ENCODE measurements around the gene ZNF396.
A peak's percentile ranks its signal among the peaks of the same experiment; 100 is the strongest.

Gene ZNF396
- 0.39 to 0.78 (median 0.52) reads per million in 3 donors for total RNA-seq

GRCh38 chr18:35376742-35377695, at the start of gene ZNF396:
Gene ZNF396 (minus strand): TSS chr18:35377337. CDS start chr18:35374292, 3,045 bp downstream.
- DNase-seq, result peak; percentile 49 to 60 (median 49)
- Histone ChIP-seq H3K27ac (ENCODE audit: insufficient read depth, low read length, poor library complexity, severe bottlenecking) (peak within 1 kb of the TSS; percentile 41), H3K27me3 (replicated peaks; ENCODE audit: control insufficient read depth, insufficient read depth, low read length, poor library complexity, severe bottlenecking) (no peaks in the 10 kb centered on the region), H3K4me3 (ENCODE audit: insufficient read depth, low read depth, low read length, poor library complexity, severe bottlenecking) (peak within 1 kb of the TSS; percentile 94), H3K4me1 (ENCODE audit: control insufficient read depth, insufficient read depth, low read length, poor library complexity, severe bottlenecking) (peaks cover 6% of the 10 kb centered on the region), H3K36me3 (ENCODE audit: control insufficient read depth, insufficient read depth, low read length) (no peaks in the 10 kb centered on the region), H3K9me3 (ENCODE audit: control insufficient read depth, low read length) (no peaks in the 10 kb centered on the region)

- Histone ChIP-seq H3K27me3 (replicated peaks; ENCODE audit: control insufficient read depth, insufficient read depth, low read length, poor library complexity, severe bottlenecking) (no peaks in the 10 kb centered on the region), H3K4me3 (ENCODE audit: insufficient read depth, low read depth, low read length, poor library complexity, severe bottlenecking) (no peak overlapping the region), H3K36me3 (ENCODE audit: control insufficient read depth, insufficient read depth, low read length) (no peaks in the 10 kb centered on the region), H3K4me1 (ENCODE audit: control insufficient read depth, insufficient read depth, low read length, poor library complexity, severe bottlenecking) (no peaks in the 10 kb centered on the region), H3K27ac (ENCODE audit: insufficient read depth, low read length, poor library complexity, severe bottlenecking) (no peak overlapping the region), H3K9me3 (ENCODE audit: control insufficient read depth, low read length) (no peaks in the 10 kb centered on the region)
- DNase-seq, result no peak
Measured at GRCh38 chr18:35426786-35427185, 49.6 kb upstream of the ZNF396 start.

- H3K4me3 ChIP-seq (ENCODE audit: insufficient read depth, low read depth, low read length, poor library complexity, severe bottlenecking), result no peak overlapping the region
- no peaks in the 10 kb centered on the region for H3K27me3 ChIP-seq (replicated peaks; ENCODE audit: control insufficient read depth, insufficient read depth, low read length, poor library complexity, severe bottlenecking)
- no peaks in the 10 kb centered on the region for H3K36me3 ChIP-seq (ENCODE audit: control insufficient read depth, insufficient read depth, low read length)
- H3K4me1 ChIP-seq (ENCODE audit: control insufficient read depth, insufficient read depth, low read length, poor library complexity, severe bottlenecking), result no peaks in the 10 kb centered on the region
- no peak for DNase-seq
- H3K27ac ChIP-seq (ENCODE audit: insufficient read depth, low read length, poor library complexity, severe bottlenecking), result no peak overlapping the region
- H3K9me3 ChIP-seq (ENCODE audit: control insufficient read depth, low read length), result no peaks in the 10 kb centered on the region
Measured at GRCh38 chr18:35424356-35424755, 47.2 kb upstream of the ZNF396 start.

GRCh38 chr18:35422237-35422636, 45.1 kb upstream of the ZNF396 start:
- Histone ChIP-seq H3K27ac (ENCODE audit: insufficient read depth, low read length, poor library complexity, severe bottlenecking) (no peak overlapping the region), H3K27me3 (replicated peaks; ENCODE audit: control insufficient read depth, insufficient read depth, low read length, poor library complexity, severe bottlenecking) (no peaks in the 10 kb centered on the region), H3K4me3 (ENCODE audit: insufficient read depth, low read depth, low read length, poor library complexity, severe bottlenecking) (no peak overlapping the region), H3K4me1 (ENCODE audit: control insufficient read depth, insufficient read depth, low read length, poor library complexity, severe bottlenecking) (no peaks in the 10 kb centered on the region), H3K9me3 (ENCODE audit: control insufficient read depth, low read length) (no peaks in the 10 kb centered on the region), H3K36me3 (ENCODE audit: control insufficient read depth, insufficient read depth, low read length) (no peaks in the 10 kb centered on the region)
- DNase-seq, result no peak

GRCh38 chr18:35418610-35419009, 41.5 kb upstream of the ZNF396 start:
- H3K4me1 ChIP-seq (ENCODE audit: control insufficient read depth, insufficient read depth, low read length, poor library complexity, severe bottlenecking), result no peaks in the 10 kb centered on the region
- no peaks in the 10 kb centered on the region for H3K36me3 ChIP-seq (ENCODE audit: control insufficient read depth, insufficient read depth, low read length)
- H3K27ac ChIP-seq (ENCODE audit: insufficient read depth, low read length, poor library complexity, severe bottlenecking), result no peak overlapping the region
- no peaks in the 10 kb centered on the region for H3K27me3 ChIP-seq (replicated peaks; ENCODE audit: control insufficient read depth, insufficient read depth, low read length, poor library complexity, severe bottlenecking)
- DNase-seq, result no peak
- H3K4me3 ChIP-seq (ENCODE audit: insufficient read depth, low read depth, low read length, poor library complexity, severe bottlenecking), result no peak overlapping the region
- no peaks in the 10 kb centered on the region for H3K9me3 ChIP-seq (ENCODE audit: control insufficient read depth, low read length)

GRCh38 chr18:35417223-35417622, 40.1 kb upstream of the ZNF396 start:
- Histone ChIP-seq H3K36me3 (ENCODE audit: control insufficient read depth, insufficient read depth, low read length) (no peaks in the 10 kb centered on the region), H3K4me1 (ENCODE audit: control insufficient read depth, insufficient read depth, low read length, poor library complexity, severe bottlenecking) (no peaks in the 10 kb centered on the region), H3K4me3 (ENCODE audit: insufficient read depth, low read depth, low read length, poor library complexity, severe bottlenecking) (no peak overlapping the region), H3K9me3 (ENCODE audit: control insufficient read depth, low read length) (no peaks in the 10 kb centered on the region), H3K27me3 (replicated peaks; ENCODE audit: control insufficient read depth, insufficient read depth, low read length, poor library complexity, severe bottlenecking) (no peaks in the 10 kb centered on the region), H3K27ac (ENCODE audit: insufficient read depth, low read length, poor library complexity, severe bottlenecking) (no peak overlapping the region)
- no peak for DNase-seq

GRCh38 chr18:35415511-35416073, 38.5 kb upstream of the ZNF396 start:
- H3K4me3 ChIP-seq (ENCODE audit: insufficient read depth, low read depth, low read length, poor library complexity, severe bottlenecking), result no peak overlapping the region
- DNase-seq, result no peak
- no peaks in the 10 kb centered on the region for H3K9me3 ChIP-seq (ENCODE audit: control insufficient read depth, low read length)
- H3K4me1 ChIP-seq (ENCODE audit: control insufficient read depth, insufficient read depth, low read length, poor library complexity, severe bottlenecking), result no peaks in the 10 kb centered on the region
- no peak overlapping the region for H3K27ac ChIP-seq (ENCODE audit: insufficient read depth, low read length, poor library complexity, severe bottlenecking)
- no peaks in the 10 kb centered on the region for H3K27me3 ChIP-seq (replicated peaks; ENCODE audit: control insufficient read depth, insufficient read depth, low read length, poor library complexity, severe bottlenecking)
- H3K36me3 ChIP-seq (ENCODE audit: control insufficient read depth, insufficient read depth, low read length), result no peaks in the 10 kb centered on the region

- Histone ChIP-seq H3K36me3 (ENCODE audit: control insufficient read depth, insufficient read depth, low read length) (no peaks in the 10 kb centered on the region), H3K4me1 (ENCODE audit: control insufficient read depth, insufficient read depth, low read length, poor library complexity, severe bottlenecking) (no peaks in the 10 kb centered on the region), H3K9me3 (ENCODE audit: control insufficient read depth, low read length) (no peaks in the 10 kb centered on the region), H3K4me3 (ENCODE audit: insufficient read depth, low read depth, low read length, poor library complexity, severe bottlenecking) (no peak overlapping the region), H3K27ac (ENCODE audit: insufficient read depth, low read length, poor library complexity, severe bottlenecking) (no peak overlapping the region), H3K27me3 (replicated peaks; ENCODE audit: control insufficient read depth, insufficient read depth, low read length, poor library complexity, severe bottlenecking) (no peaks in the 10 kb centered on the region)
- no peak for DNase-seq
Measured at GRCh38 chr18:35413163-35413511, 36.0 kb upstream of the ZNF396 start.

- Histone ChIP-seq H3K4me1 (ENCODE audit: control insufficient read depth, insufficient read depth, low read length, poor library complexity, severe bottlenecking) (no peaks in the 10 kb centered on the region), H3K36me3 (ENCODE audit: control insufficient read depth, insufficient read depth, low read length) (no peaks in the 10 kb centered on the region)
Measured at GRCh38 chr18:35411625-35412351, 34.7 kb upstream of the ZNF396 start.

GRCh38 chr18:35410561-35410960, 33.4 kb upstream of the ZNF396 start:
- Histone ChIP-seq H3K27me3 (replicated peaks; ENCODE audit: control insufficient read depth, insufficient read depth, low read length, poor library complexity, severe bottlenecking) (no peaks in the 10 kb centered on the region), H3K9me3 (ENCODE audit: control insufficient read depth, low read length) (no peaks in the 10 kb centered on the region), H3K27ac (ENCODE audit: insufficient read depth, low read length, poor library complexity, severe bottlenecking) (no peak overlapping the region), H3K4me3 (ENCODE audit: insufficient read depth, low read depth, low read length, poor library complexity, severe bottlenecking) (no peak overlapping the region), H3K36me3 (ENCODE audit: control insufficient read depth, insufficient read depth, low read length) (no peaks in the 10 kb centered on the region), H3K4me1 (ENCODE audit: control insufficient read depth, insufficient read depth, low read length, poor library complexity, severe bottlenecking) (no peaks in the 10 kb centered on the region)
- DNase-seq, result no peak

More at GRCh38 chr18:35411625-35412351, 34.7 kb upstream of the ZNF396 start:
- H3K27ac ChIP-seq (ENCODE audit: insufficient read depth, low read length, poor library complexity, severe bottlenecking), result no peak overlapping the region
- no peak for DNase-seq
- H3K9me3 ChIP-seq (ENCODE audit: control insufficient read depth, low read length), result no peaks in the 10 kb centered on the region
- no peaks in the 10 kb centered on the region for H3K27me3 ChIP-seq (replicated peaks; ENCODE audit: control insufficient read depth, insufficient read depth, low read length, poor library complexity, severe bottlenecking)
- H3K4me3 ChIP-seq (ENCODE audit: insufficient read depth, low read depth, low read length, poor library complexity, severe bottlenecking), result no peak overlapping the region

Measured in effector memory CD4-positive, alpha-beta T cell (primary cell).